ENCODE measurements around the gene MXI1.

MXI1 gene

DNA sequence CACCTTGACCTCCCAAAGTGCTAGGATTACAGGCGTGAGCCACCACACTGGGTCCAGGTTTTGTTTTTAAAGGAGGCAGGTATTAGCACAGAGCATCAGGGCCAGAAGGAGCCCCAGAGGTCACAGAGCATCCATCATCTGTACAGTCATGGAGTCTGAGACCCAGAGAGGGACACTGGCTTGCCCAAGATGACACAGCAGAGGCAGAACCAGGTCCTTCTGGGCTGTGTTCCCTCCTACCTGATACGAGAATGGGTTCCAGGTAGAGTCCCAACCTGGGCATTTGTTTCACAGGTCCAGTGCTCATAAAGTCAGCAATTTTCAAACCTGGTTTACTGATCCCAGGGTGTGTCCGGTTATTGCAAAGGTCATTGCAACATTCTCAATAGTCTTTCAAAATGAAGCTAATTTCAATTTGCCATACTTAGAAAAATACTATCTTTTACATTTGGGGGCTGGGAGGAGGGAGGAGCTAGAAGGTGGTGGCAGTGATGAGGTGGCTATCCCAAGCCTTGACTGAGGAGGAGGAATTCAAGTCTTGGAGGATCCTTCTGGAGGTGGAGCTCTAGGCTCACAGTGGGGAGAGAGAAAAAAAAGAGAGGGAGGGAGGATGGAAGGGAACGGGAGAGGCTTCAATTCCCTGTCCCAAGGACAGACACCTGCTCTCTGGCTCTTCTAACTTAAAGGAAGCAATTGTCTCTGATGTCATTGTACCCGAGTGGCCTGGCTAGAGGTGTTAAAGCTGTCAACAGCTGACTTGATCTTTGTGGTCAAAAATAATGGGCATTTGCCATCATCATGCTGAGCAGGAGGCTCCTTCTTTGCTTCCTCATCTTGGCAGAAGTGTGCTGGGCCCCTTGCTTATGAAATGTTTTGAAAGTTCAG is 8.1 kb downstream of the MXI1 start:
- no peak for DNase-seq (ENCODE audit: low read depth in 2 of 2)

- no peak for DNase-seq (ENCODE audit: low read depth in 2 of 2)
These were observed 8.8 kb downstream of the MXI1 start for GRCh38 chr10:110216240-110216639.

GRCh38 chr10:110216942-110217661 is 9.7 kb downstream of the MXI1 start:
- no peak for DNase-seq (ENCODE audit: low read depth in 2 of 2)

GRCh38 chr10:110217662-110218008 is 10.2 kb downstream of the MXI1 start:
- DNase-seq (ENCODE audit: low read depth in 2 of 2): no peak

GRCh38 chr10:110218632-110219031 is 11.2 kb downstream of the MXI1 start:
- no peak for DNase-seq (ENCODE audit: low read depth in 2 of 2)

GRCh38 chr10:110219884-110220283 is 12.5 kb downstream of the MXI1 start:
- DNase-seq (ENCODE audit: low read depth in 2 of 2): no peak

DNA sequence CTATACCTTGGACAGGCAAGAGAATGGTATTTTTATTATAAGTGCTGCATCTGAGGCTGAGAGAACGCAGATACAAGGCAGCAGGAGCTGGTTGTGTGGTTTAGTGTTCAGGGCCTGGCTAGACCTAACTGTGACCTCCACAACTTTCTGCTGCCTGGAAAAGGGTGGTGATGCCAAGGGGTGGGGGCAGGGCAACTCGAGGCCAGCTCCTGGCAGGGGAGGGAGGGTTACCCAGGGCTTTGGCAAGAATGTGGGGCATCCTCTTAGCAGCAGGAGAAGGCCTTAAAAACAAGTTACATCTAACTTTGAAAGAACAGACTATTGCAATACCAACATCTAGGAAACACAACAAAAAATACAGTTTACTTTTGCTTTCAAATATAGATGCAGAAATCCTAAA is 13.0 kb downstream of the MXI1 start:
- DNase-seq (ENCODE audit: low read depth in 2 of 2): no peak

GRCh38 chr10:110221044-110221720 is 13.8 kb downstream of the MXI1 start:
- no peak for DNase-seq (ENCODE audit: low read depth in 2 of 2)

DNA sequence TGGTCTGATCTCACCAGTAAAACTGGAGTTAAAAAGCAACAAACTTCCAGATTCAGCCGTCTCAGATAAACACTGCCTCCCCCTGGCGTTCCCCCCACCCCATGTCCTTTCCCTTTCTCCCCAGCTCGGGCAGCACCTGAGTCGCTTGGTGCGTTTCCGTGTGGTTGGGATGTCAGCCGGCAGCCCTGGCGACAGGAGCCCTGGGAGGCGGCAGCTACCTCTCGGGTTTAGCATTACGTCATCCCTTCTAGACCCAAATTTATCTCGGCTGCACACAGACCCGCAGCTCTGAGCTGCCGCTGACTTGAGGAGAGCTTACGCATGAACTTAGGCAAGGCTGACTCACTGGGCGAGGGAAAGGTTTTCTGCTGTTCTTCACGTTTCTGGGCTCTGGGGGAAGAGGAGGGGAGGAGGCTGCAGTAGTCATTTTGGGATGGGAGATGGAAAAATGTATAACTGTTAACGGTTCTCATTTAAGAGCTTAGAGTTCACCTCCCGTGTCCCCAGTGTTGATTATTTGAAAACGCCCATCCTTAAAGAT is 14.4 kb downstream of the MXI1 start:
- peak; percentile 68 to 74 for DNase-seq (ENCODE audit: low read depth in 2 of 2)

DNA sequence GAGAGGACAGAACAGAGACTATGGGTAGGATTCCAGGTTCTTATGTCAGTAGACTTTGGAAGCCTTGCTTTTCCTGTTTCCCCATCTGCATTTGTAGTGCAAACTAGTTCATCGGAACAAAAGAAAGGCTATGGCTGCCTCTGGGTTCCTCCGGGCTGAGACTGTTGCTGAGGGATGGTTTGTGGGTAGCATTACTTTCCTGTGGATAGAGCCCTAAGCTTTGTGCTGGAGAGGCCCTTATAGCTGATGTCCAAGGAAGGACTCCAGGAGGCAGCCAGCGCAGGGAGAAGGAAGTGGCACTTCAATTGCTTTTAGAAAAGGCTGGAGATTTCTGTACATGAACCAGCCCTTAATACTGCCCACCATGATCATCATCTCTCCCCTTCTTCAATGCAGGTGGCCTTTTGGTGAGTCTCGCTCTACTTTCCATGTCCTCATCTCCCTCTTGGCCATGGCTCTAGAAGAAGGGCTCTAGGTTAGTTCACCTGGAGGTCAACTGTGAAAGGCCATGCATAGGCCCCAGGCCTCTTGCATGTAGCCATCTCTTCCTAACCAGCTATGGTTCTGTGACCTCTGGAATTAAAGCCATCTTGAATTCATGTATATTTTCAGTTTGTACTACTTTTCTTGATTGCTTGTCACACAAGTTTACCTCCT is 15.4 kb downstream of the MXI1 start:
- no peak for DNase-seq (ENCODE audit: low read depth in 2 of 2)

DNA sequence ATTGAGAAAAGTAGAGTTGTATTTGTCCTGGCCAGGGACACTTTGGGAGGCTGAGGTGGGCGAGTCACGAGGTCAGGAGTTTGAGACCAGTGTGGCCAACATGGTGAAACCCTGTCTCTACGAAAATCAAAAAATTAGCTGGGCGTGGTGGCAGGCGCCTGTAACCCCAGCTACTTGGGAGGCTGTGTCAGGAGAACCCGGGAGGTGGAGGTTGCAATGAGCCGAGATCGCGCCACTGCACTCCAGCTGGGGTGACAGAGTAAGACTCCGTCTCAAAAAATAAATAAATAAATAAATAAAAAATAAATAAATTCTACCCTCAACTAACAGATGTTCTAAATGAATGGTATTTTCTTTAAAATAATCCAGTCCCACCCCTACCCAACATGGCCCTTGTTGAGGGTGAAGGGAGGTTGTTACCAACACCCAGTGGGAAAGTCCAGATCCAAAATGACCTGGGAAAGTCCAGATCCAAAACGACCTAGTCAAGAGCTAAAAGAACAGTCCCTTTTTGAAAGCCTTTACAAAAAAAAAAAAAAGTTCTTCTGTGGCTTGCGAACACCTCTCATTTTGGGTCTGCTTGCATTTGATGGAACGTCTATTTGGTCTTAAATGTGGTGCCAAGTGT is 16.0 kb downstream of the MXI1 start:
- DNase-seq (ENCODE audit: low read depth in 2 of 2): no peak

GRCh38 chr10:110224992-110225391 is 17.6 kb downstream of the MXI1 start:
- DNase-seq (ENCODE audit: low read depth in 2 of 2): no peak

- DNase-seq (ENCODE audit: low read depth in 2 of 2): no peak
These were observed 18.0 kb downstream of the MXI1 start for GRCh38 chr10:110225441-110225755.

GRCh38 chr10:110225756-110226542 is 18.5 kb downstream of the MXI1 start:
- peak; percentile 79 for DNase-seq (ENCODE audit: low read depth in 2 of 2)

DNA sequence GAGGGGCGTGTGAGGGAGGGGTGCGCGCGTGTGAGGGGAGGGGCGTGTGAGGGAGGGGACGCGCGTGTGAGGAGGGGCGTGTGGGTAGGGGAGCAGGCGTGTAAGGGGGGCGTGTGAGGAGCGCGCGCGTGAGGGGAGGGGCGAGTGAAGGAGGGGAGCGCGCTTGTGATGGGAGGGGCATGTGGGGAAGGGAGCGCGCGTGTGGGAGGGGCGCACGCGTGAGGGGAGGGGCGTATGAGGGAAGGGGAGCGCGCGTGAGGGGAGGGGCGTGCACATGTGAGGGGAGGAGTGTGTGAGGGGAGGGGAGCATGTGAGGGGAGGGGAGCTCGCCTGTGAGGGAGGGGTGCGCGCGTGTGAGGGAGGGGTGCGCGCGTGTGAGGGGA is 19.1 kb downstream of the MXI1 start:
- peak; percentile 66 to 67 for DNase-seq (ENCODE audit: low read depth in 2 of 2)

DNA sequence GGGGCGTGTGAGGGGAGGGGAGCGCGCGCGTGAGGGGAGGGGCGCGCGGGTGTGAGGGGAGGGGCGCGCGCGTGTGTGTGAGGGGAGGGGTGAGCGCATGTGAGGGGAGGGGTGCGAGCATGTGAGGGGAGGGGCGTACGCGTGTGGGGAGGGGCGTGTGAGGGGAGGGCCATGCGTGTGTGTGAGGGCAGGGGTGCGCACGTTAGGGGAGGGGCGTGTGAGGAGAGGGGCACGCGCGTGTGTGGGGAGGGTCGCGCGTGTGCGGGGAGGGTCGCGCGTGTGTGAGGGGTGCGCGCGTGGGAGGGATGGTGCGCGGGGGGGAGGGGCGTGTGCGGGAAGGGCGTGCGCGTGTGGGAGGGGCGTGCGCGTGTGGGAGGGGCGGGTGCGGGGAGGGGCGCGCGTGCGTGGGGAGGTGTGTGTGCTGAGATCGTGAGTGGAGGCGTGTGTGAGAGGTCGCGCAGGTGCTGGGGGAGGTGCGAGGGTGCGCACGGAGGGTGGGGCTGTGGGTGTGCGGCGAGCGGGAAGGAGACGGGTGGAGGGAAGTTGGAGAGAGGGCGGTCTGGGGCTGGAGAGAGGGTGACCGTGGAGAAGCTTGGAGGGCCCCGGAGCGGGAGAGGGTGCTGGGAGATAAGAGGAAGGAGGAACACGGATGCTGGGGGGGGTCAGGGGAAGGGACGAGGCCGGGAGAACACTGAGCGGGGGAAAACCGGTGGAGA is 19.7 kb downstream of the MXI1 start:
- peak in 1 of 2 donors; percentile 36 for DNase-seq (ENCODE audit: low read depth in 2 of 2)

- no peak for DNase-seq (ENCODE audit: low read depth in 2 of 2)
These were observed 20.7 kb downstream of the MXI1 start for GRCh38 chr10:110228066-110228465.

DNA sequence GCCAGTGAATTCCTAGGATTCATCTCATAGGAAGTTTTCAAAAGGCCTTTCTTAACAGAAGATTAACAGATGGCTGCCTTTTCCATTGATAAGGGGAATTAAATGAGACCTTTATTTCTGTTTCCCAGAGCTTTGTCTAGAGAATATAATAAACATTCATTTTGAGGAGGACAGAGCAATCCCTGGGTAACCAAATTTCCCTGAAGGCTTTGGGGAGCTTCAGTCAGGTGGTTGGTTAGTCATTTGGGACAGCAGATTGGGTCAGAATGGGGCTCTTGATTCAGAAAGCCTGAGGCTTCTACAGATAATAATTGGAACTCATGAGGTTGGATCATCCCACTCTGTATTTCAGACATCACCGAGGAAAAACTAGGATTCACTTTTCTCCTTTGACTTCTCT is 21.8 kb downstream of the MXI1 start:
- DNase-seq (ENCODE audit: low read depth in 2 of 2): no peak

DNA sequence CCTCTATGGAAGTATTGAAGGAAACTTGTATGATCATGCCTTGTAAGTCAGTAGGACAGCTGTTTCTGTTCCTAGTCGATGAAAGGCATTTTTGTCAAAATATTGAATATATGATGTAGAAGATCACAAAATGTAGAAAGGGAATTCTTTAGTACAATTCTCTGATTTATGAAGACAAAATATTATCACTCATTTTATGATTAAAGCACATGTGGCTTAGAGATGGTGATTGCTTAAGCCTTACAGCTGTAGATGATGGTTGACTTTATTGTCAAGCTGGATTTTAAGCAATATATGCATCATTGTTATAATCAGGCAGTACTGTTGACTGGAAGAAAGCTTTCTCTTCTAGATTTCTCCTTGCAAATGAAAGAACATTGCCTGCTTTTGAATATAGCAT is 26.4 kb downstream of the MXI1 start:
- DNase-seq (ENCODE audit: low read depth in 2 of 2): no peak

DNA sequence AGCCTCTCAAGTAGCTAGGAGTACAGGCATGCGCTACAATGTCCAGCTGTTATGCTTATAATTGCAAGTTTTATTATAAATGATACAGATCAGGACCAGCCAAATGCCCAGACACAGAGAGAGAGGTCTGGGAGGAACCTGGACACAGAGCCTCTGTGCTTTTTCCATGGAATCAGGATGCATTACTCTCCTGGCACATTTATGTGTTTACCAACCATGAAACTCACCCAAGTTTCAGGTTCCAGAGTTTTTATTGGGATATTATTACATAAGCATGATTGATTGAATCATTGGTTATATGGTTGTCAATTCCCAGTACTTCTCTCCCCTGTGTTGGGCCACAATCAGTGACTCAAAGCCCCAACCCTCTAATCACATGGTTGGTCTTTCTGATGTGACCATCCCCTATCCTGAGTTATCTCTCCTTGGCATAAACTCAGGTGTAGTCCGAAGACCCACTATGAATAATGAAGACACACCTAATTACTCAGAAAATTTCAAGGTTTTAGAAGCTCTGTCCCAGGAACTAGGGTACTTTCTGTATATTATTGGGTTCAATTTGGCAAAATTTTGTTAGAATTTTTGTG is 30.6 kb downstream of the MXI1 start:
- no peak for DNase-seq (ENCODE audit: low read depth in 2 of 2)

Data from stimulated activated CD8-positive, alpha-beta memory T cell treated with anti-CD3 and anti-CD28 coated beads, Interleukin-15, amount 100 ng/mL, for 48 hours (primary cell).